Calu3 (cell line): ENCODE results near the gene TNNT2. TPM values are rescaled to one million over a fixed set of nuclear protein-coding genes. Genes with fewer than 3 reads are reported as not detected.
A peak's percentile ranks its signal among the peaks of the same experiment; 100 is the strongest.

Experiments used
- BruUV-seq: library from RNA; stranded (reverse); fragments of 400-500 nt; replicated peaks from 2 replicates; lab custom pipeline; 2021; lab: Mats Ljungman, UMichigan
- CTCF ChIA-PET: fragments of 300-600 bp; sonication (Branson Sonifier 250); formaldehyde crosslinking; loops from one replicate; lab custom pipeline; 2022; ENCODE audit warnings: antibody characterized with exemption; lab: Charles Lee
- DNase-seq: peaks from one replicate; pipeline ENCODE4 v3.0.0; 2022
- H3K27ac Mint-ChIP-seq: one replicate; pipeline ENCODE4 v1.8.0; 2022; ENCODE audit warnings: mixed read lengths; ENCODE audit not compliant: unreplicated experiment
- H3K27me3 Mint-ChIP-seq: one replicate; pipeline ENCODE4 v1.8.0; 2022; ENCODE audit warnings: mixed read lengths; ENCODE audit not compliant: unreplicated experiment
- H3K36me3 Mint-ChIP-seq: one replicate; pipeline ENCODE4 v1.8.0; 2022; ENCODE audit warnings: mild to moderate bottlenecking, moderate library complexity, mixed read lengths; ENCODE audit not compliant: insufficient read depth, unreplicated experiment
- H3K4me1 Mint-ChIP-seq: one replicate; pipeline ENCODE4 v1.8.0; 2022; ENCODE audit warnings: mild to moderate bottlenecking, low read depth, mixed read lengths; ENCODE audit not compliant: unreplicated experiment
- H3K4me3 Mint-ChIP-seq: one replicate; pipeline ENCODE4 v1.8.0; 2022; ENCODE audit warnings: mild to moderate bottlenecking, low read depth, moderate library complexity, mixed read lengths; ENCODE audit not compliant: unreplicated experiment
- H3K9me3 Mint-ChIP-seq: one replicate; pipeline ENCODE4 v1.8.0; 2022; ENCODE audit warnings: low read depth, mixed read lengths; ENCODE audit not compliant: unreplicated experiment
- intact Hi-C: fragments of 100-400 bp; cut with micrococcal nuclease; formaldehyde crosslinking; loops from one replicate; pipeline ENCODE4 v1.10.0; 2022; ENCODE audit not compliant: unreplicated experiment
- total RNA-seq: library from RNA; stranded (reverse); gene quantifications from 2 replicates; pipeline ENCODE4 v1.2.3, GENCODE V29; 2022
- TF ChIP-seq, protein P1 (sequence below): fragments of 200-600 bp; IDR thresholded peaks from one replicate; pipeline ENCODE4 v1.8.0; 2022; ENCODE audit warnings: antibody characterized with exemption; ENCODE audit not compliant: unreplicated experiment

Gene TNNT2
- total RNA-seq, 1 experiment from 2014 or later: 1.4 TPM

DNA sequence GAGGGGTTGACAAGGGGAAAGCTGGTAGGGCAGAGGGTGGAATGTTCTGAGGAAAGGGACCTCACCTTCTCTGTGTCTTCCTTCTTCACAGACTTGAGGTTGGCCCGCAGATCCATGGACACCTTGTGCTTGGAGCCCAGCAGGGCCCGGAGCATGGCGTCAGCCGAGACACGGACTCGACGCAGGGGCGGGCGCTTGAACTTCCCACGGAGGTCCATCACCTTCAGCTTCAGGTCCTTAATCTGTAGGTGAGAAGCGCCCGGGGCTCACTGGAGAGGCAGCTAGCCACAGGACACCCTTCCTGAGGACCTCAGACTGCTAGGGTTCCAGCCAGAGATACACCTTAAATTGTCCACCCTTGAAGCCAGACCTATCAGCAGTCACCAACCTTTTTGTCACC lies 33.8 kb upstream of the TNNT2 start:
- peaks cover 15% of the 10 kb centered on the region for H3K27me3 Mint-ChIP-seq
- intact Hi-C loops: no loop called here
- H3K4me3 Mint-ChIP-seq: no peak overlapping the region
- CTCF ChIA-PET: interaction anchor here (1.1 kb wide), 1 partner anchor 22 kb away, joined by 3 read pairs; no protein-coding TSS in a partner anchor
- no peaks in the 10 kb centered on the region for H3K4me1 Mint-ChIP-seq
- no TSS peak for BruUV-seq
- TF ChIP-seq, protein P1, sequence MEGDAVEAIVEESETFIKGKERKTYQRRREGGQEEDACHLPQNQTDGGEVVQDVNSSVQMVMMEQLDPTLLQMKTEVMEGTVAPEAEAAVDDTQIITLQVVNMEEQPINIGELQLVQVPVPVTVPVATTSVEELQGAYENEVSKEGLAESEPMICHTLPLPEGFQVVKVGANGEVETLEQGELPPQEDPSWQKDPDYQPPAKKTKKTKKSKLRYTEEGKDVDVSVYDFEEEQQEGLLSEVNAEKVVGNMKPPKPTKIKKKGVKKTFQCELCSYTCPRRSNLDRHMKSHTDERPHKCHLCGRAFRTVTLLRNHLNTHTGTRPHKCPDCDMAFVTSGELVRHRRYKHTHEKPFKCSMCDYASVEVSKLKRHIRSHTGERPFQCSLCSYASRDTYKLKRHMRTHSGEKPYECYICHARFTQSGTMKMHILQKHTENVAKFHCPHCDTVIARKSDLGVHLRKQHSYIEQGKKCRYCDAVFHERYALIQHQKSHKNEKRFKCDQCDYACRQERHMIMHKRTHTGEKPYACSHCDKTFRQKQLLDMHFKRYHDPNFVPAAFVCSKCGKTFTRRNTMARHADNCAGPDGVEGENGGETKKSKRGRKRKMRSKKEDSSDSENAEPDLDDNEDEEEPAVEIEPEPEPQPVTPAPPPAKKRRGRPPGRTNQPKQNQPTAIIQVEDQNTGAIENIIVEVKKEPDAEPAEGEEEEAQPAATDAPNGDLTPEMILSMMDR: no peak
- no peak for DNase-seq
- no peak overlapping the region for H3K27ac Mint-ChIP-seq
- no peaks in the 10 kb centered on the region for H3K9me3 Mint-ChIP-seq
- peaks cover 21% of the 10 kb centered on the region for H3K36me3 Mint-ChIP-seq

DNA sequence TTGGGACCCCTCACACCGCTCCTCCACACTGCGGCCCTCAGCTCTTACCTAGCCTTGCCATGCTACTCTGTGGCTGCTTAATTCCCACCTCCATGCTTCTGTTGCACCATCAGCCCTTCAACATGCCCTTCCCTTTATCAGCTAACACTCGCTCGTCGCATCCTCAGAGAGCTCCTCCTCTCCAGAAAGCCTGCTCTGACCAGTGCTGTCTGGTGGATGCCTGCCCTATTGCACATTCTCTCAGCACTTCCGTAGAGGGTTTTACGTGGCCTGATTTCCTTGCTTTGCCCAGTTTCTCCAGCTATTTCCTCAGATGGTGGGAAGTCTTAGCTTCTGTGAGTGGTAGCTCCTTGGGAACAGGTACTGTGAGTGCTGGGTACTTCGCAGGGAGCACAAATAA lies 32.0 kb upstream of the TNNT2 start:
- no TSS peak for BruUV-seq

GRCh38 chr1:201408834-201409200 lies 31.3 kb upstream of the TNNT2 start:
- H3K27ac Mint-ChIP-seq: no peak overlapping the region

More for the DNA sequence above, 32.0 kb upstream of the TNNT2 start:
- intact Hi-C loops: loop anchor here (2.0 kb wide), 1 partner anchor 25 kb away; no protein-coding TSS in a partner anchor
- CTCF ChIA-PET: interaction anchor here (1.0 kb wide), 2 partner anchors 34 to 63 kb away, joined by 4 to 6 read pairs; no protein-coding TSS in a partner anchor
- Mint-ChIP-seq H3K27ac (no peak overlapping the region), H3K4me1 (no peaks in the 10 kb centered on the region), H3K36me3 (peaks cover 36% of the 10 kb centered on the region), H3K9me3 (no peaks in the 10 kb centered on the region), H3K4me3 (no peak overlapping the region), H3K27me3 (peaks cover 10% of the 10 kb centered on the region)
- no peak for DNase-seq
- TF ChIP-seq, protein P1: no peak

GRCh38 chr1:201408176-201408833 lies 30.8 kb upstream of the TNNT2 start:
- TF ChIP-seq, protein P1: peak; percentile 98
- H3K27ac Mint-ChIP-seq: no peak overlapping the region
- H3K36me3 Mint-ChIP-seq: peaks cover 38% of the 10 kb centered on the region
- no peaks in the 10 kb centered on the region for H3K9me3 Mint-ChIP-seq
- intact Hi-C loops: loop anchor here (2.0 kb wide), 1 partner anchor 24 kb away; no protein-coding TSS in a partner anchor
- no peak overlapping the region for H3K4me3 Mint-ChIP-seq
- peaks cover 10% of the 10 kb centered on the region for H3K27me3 Mint-ChIP-seq
- DNase-seq: peak; percentile 95
- BruUV-seq: no TSS peak
- H3K4me1 Mint-ChIP-seq: no peaks in the 10 kb centered on the region
- CTCF ChIA-PET: interaction anchor here (0.6 to 3.5 kb wide), 7 partner anchors 11 to 61 kb away, joined by 3 to 14 read pairs (median 3); no protein-coding TSS in a partner anchor

More at GRCh38 chr1:201408834-201409200, 31.3 kb upstream of the TNNT2 start:
- CTCF ChIA-PET: interaction anchor here (0.6 to 1.1 kb wide), 4 partner anchors 23 to 62 kb away, joined by 3 to 6 read pairs (median 4); no protein-coding TSS in a partner anchor
- Mint-ChIP-seq H3K4me1 (no peaks in the 10 kb centered on the region), H3K36me3 (peaks cover 38% of the 10 kb centered on the region), H3K4me3 (no peak overlapping the region), H3K9me3 (no peaks in the 10 kb centered on the region), H3K27me3 (peaks cover 10% of the 10 kb centered on the region)
- no peak for DNase-seq
- no TSS peak for BruUV-seq
- TF ChIP-seq, protein P1: no peak
- intact Hi-C loops: loop anchor here (2.0 kb wide), 1 partner anchor 24 kb away; no protein-coding TSS in a partner anchor
